DMS79 treated with DMSO at 0.1 percent for 48 hours (cell line): ENCODE results near the gene UNC93A.
"Not testable (repeated sequence)": the region's sequence is repeated elsewhere in the genome, so short reads cannot be mapped to it uniquely, and the experiment has no call there.

Experiments used
- DNase-seq: peaks from one replicate; lab custom pipeline; 2025; lab: John Stamatoyannopoulos, UW

Gene UNC93A

DNA sequence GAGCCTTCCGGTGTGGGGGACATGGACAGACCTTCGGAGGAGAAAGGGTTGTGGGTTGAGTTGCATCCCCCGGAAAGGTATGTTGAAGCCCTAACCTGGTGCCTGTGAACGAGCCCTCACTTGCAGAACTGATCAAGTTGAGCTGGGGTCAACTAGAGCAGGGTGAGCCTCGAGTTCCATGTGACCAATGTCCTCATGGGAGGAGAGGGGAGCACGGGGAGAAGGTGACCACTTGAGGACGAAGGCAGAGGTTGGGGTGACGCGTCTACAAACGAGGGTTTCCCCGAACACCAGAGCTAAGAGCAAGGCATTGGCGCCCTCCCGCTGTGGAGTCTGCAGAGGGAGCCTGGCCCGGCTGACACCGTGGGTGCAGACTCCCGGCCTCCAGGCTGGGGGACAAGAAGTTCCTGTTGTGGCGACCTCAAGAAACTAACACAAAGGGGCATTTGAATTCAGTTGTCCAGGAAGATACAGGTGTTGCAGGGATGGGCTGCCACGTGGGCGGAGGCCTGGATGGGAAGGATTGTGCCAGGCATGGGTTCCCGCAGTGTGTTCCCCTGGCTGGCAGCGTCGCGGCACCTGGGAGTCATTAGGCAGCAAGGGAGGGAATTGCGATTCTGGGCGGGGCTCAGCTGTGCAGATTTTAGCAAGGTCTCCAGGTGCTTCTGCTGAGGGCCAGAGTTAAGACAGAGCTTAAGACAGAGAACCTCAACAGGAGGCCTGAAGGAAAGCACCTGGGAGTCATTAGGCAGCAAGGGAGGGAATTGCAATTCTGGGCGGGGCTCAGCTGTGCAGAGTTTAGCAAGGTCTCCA, 20.4 kb upstream of the UNC93A start:
- DNase-seq = peak; percentile 41

GRCh38 chr6:167272151-167272550, 19.0 kb upstream of the UNC93A start:
- DNase-seq = no peak

DNA sequence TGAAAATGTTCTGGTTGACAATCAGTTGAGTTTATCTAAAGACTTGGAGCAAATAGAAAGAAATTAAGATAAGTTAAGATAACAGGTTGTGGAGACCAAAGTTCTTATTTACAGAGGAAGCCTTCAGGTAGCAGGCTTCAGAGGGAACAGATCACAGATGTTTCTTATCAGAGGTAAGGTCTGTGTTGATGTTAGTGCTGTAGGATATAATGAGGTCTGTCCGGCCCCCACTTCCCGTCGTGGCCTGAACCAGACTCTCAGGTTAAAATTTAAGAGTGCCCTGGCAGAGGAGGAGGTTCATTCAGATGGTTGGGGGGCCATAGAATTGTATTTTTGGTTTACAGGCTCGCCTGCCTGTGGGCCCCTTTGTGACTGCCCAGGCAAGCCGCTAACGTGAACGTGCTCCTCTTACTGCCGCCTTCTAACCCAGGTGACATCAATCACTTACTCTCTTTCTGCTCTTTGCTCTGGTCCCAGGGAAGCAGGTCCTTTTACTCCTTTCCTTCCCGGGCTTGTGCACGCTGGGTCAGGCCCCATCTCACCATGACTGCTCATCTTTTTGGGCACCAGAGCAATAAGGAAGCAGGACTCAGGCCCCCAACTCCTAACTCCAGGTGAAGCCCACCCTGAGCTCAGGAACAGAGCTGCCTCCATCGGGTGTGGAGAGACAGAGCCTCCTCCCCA, 18.3 kb upstream of the UNC93A start:
- DNase-seq = no peak

GRCh38 chr6:167274270-167274669, 16.8 kb upstream of the UNC93A start:
- no peak for DNase-seq

- DNase-seq = no peak
These were observed 16.1 kb upstream of the UNC93A start for GRCh38 chr6:167275001-167275400.

GRCh38 chr6:167275436-167275835, 15.7 kb upstream of the UNC93A start:
- DNase-seq = no peak

- no peak for DNase-seq
These were observed 14.2 kb upstream of the UNC93A start for GRCh38 chr6:167276772-167277533.

- DNase-seq = not testable (repeated sequence)
These were observed 12.8 kb upstream of the UNC93A start for GRCh38 chr6:167278173-167278940.

GRCh38 chr6:167279766-167280446, 11.2 kb upstream of the UNC93A start:
- peak; percentile 41 for DNase-seq

DNA sequence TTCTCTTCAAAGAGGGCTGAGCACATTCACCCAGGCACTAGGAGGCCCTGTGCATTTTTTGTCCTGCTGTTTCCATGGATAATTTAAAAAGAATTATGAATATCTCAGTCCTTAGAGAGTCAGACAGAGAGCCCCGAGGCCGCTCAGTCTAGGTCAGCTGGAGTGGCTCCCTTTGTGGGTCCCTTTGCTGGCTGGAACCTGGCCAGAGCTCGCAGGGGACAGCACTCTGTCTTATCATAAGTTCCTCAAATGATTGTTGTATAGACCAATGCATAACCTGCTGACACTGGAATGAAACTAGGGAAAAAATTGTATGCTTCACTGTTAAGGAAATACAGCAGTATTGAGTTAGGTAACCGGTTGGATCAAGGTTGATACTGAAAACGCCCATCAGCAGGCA, 10.6 kb upstream of the UNC93A start:
- DNase-seq = peak; percentile 36

DNA sequence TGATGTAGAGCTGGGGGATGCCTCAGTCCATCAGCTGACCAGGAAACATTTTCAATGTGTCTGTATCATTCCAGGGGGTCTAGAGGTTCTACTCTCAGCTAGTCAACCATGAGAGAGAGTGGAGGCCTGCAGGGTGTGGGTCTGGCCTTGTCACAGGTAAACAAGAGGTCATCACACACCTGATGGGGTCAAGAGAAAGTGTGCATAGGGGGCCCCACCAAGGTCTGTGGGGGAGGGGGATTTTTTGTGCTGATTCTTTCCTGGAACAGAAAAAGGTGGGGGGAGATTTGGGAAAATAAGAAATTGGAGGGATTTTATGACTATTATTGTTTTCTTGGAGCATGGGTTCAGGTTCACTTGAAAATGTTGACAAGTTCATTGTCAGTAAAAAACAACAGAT, 8.9 kb upstream of the UNC93A start:
- DNase-seq = no peak

DNA sequence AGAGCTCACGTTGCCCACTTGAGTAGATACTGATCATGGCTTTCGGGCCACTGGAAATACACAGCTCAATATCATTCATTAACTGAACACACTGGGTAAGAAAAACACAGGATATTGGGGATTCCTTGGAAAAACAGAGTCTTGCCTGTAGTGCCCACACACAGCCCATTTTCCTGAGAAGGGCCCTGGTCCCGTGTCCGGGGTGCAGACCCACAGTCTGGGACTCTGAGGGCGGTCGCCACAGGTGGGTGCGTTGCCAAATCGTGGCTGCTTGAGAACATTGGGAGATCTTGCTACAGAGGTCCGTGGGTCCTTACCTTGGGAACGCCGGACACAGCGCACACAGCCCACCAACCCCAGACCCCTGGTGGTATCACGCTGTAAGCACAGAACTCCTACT, 6.5 kb upstream of the UNC93A start:
- not testable (repeated sequence) for DNase-seq

DNA sequence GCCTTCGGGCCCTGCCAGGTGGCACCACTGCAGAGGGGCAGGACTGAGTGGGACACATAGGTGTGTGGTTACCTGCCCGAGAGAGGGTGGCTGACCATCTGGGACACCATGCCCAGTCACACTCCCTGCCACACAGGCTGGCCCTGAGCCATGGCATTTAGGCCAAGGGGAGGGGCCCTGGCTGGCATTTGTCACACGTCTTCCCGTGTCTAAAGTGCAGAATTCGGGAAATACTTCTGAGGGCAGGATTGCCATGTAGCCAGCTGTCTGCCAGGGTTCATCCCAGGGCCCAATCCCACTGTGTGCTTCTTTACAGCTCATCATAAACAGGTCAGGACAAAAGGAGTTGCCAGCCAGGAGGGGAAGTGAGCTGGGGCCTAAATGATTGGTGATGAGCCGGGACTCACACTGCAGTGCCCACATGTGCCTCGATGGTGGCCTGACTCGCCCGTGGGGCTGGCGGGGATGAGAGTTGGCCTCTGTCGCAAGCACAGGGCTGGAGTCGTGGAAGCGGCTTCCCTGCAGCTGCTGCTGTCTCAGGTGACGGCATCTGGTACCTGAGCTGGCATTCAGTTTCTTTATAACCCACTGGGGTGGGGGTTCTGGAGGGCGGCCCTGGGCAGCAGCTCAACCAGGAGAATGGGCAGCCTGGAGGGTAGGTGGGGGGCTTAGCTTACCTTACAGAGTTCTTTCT, 5.9 kb upstream of the UNC93A start:
- DNase-seq = no peak

DNA sequence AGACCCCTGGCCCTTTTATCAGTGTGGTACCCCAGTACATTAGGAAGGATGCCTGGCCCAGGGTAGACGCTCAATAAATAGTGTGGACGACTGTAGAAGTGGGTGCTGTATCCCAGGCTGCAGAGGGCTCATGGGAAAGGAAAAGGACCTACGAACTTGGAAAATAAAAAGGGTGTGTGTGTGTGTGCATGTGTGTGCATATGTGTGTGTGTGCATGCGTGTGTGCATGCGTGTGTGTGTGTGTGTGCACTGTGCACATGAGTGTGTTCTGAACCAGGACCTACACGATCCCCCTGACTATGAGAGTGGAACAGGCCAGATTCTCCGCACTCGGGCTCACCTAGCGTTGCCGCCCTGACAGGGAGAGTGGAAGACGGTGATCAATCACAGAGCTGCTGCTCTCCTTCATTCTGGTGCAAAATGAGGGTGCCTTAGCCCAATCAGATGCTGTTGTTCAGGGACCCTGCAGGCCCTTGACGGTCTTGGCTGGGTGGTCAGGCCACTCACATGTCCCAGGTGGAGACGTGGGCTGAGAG, 3.5 kb upstream of the UNC93A start:
- DNase-seq = no peak

DNA sequence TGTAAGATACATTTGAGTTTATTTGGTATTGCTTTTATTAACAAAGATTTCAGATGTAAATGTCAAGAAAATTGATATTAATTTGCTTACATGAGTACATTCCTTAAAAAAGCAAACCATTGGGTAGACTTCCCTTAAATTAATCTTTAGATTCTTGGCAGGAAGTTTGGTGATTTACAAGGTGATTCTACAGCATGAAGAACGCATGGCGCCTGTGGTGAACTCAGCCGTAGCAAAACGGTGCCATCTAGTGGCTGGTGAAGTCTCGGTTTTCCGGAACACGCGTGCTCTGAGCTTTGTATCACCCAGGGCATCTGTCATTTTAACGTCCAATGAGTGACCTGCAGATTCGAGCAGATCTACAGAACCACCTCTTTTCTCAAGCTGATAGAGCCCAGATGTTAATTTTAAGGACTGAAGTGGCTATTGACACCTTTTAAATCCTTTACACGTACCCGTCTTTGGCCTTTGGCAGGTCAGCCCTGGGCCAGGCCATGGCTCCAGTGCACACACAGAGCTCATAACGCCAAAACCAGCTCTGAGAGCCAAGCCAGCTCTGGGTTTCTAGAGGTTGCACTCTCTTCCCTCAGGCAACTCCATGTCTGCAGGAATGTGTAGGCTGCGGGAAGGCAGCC, 2.4 kb upstream of the UNC93A start:
- DNase-seq = peak; percentile 23

- not testable (repeated sequence) for DNase-seq
These were observed 1.8 kb upstream of the UNC93A start for GRCh38 chr6:167289291-167289690.

DNA sequence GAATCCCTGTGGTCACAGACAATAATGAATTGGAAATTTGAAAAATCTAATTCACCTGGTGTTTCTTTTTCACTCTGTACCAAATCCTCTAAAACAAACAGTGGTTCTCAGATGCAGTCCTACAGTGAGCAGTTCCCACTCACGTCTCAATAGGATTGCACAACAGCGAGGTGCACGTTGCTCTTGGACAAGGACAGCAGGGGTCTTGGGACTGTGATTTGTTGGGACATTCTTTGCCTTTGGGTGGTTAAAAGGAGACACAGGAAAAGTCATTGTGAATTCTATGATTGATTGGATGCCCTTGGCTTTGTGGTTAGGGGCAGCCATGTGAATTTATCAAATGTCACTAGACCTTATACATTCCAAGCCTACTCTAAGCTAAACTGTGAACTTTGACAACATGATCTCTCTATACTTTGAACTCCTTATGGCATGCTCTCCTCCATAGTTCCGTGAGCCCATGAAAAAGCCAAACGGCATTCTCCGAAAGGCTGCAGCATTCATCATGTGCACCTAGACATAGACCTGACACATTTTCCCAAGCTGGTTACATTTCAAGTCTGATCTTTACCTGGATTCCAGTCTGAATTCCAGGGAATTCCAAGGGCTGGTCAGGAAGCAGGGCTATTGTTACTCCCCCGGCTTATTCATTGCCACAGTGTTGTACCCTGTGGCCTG, 647 bp downstream of the UNC93A start:
- DNase-seq = no peak

GRCh38 chr6:167292301-167293087, 1.4 kb downstream of the UNC93A start:
- no peak for DNase-seq
